Subcutaneous abdominal adipose tissue (tissue), 5 donors: ENCODE measurements around the gene FIGNL1.
A peak's percentile ranks its signal among the peaks of the same experiment; 100 is the strongest.

ENCODE experiments used
- H3K27ac ChIP-seq: one replicate; pipeline ENCODE4 v1.7.0; 2013; ENCODE audit warnings: low read depth, mild to moderate bottlenecking, inconsistent platforms, low read length, moderate library complexity
- H3K27me3 ChIP-seq, 5 donors: one replicate each; pipeline ENCODE4 v1.7.0; 2013; ENCODE audit warnings: low read length in 5 of 5, inconsistent platforms in 1 of 5; ENCODE audit not compliant: control insufficient read depth in 5 of 5, insufficient read depth in 4 of 5
- H3K36me3 ChIP-seq, 5 donors: one replicate each; pipeline ENCODE4 v1.7.0; 2013; ENCODE audit warnings: low read length in 5 of 5; ENCODE audit not compliant: control insufficient read depth in 5 of 5, insufficient read depth in 5 of 5
- H3K4me1 ChIP-seq, 5 donors: one replicate each; pipeline ENCODE4 v1.7.0; 2013; ENCODE audit warnings: low read length in 5 of 5, mild to moderate bottlenecking in 3 of 5, moderate library complexity in 1 of 5; ENCODE audit not compliant: control insufficient read depth in 5 of 5, insufficient read depth in 5 of 5
- H3K4me3 ChIP-seq, 5 donors: one replicate each; pipeline ENCODE4 v1.7.0; 2013; ENCODE audit warnings: low read length in 5 of 5, low read depth in 1 of 5
- H3K9ac ChIP-seq, 5 donors: one replicate each; pipeline ENCODE4 v1.7.0; 2013; ENCODE audit warnings: low read length in 5 of 5, mild to moderate bottlenecking in 4 of 5, moderate library complexity in 3 of 5
- H3K9me3 ChIP-seq, 5 donors: one replicate each; pipeline ENCODE4 v1.7.0; 2013; ENCODE audit warnings: low read length in 5 of 5; ENCODE audit not compliant: control insufficient read depth in 5 of 5
- donor health status: healthy.
- donor health status: healthy.
- donor health status: healthy.
- donor health status: healthy.
- donor health status: healthy.

The FIGNL1 gene

GRCh38 chr7:50418086-50418515 lies 32.0 kb downstream of the FIGNL1 start:
- Histone ChIP-seq H3K9ac (no peak overlapping the region), H3K9me3 (no peaks in the 10 kb centered on the region), H3K27me3 (no peaks in the 10 kb centered on the region), H3K27ac (no peak overlapping the region), H3K36me3 (no peaks in the 10 kb centered on the region), H3K4me3 (no peak overlapping the region), H3K4me1 (peaks cover 0 to 18% (median 0%) of the 10 kb centered on the region in 5 donors)

- Histone ChIP-seq H3K4me3 (peak overlapping the region in 1 of 5 donors; percentile 11), H3K36me3 (no peaks in the 10 kb centered on the region), H3K9ac (peak overlapping the region in 1 of 5 donors; percentile 11), H3K4me1 (peaks cover 0 to 18% (median 0%) of the 10 kb centered on the region in 5 donors), H3K27ac (no peak overlapping the region), H3K27me3 (no peaks in the 10 kb centered on the region), H3K9me3 (no peaks in the 10 kb centered on the region)
These were observed 33.5 kb downstream of the FIGNL1 start for GRCh38 chr7:50416527-50417182.

DNA sequence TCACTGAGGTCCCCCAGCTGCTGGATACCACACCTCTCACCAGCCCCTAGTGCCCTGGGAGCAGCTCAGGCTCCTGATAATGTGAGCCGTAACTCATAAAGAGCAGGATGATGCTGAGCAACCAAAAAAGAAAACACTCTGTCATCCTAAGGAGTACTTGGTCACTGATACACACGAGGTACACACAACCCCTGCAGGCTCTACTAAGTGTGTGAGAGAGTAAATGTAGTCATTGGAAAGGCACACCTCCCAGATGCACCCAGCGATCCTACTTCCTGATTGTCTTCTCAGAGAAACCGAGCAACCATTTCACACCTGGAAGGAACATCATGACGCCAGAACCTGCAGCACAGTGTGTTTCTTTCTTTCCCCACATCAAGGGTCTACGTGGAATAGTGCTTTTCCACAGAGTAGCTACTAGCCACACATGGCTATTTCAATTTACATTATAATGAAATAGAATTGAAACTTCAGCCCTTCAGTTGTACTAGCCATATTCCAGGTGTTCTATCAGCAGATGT lies 34.2 kb downstream of the FIGNL1 start:
- H3K9ac ChIP-seq = no peak overlapping the region
- H3K4me3 ChIP-seq = peak overlapping the region in 1 of 5 donors; percentile 11
- H3K4me1 ChIP-seq = peaks cover 0 to 18% (median 0%) of the 10 kb centered on the region in 5 donors
- H3K36me3 ChIP-seq = no peaks in the 10 kb centered on the region
- no peak overlapping the region for H3K27ac ChIP-seq
- H3K9me3 ChIP-seq = no peaks in the 10 kb centered on the region
- H3K27me3 ChIP-seq = no peaks in the 10 kb centered on the region

- Histone ChIP-seq H3K4me3 (no peak overlapping the region), H3K4me1 (peaks cover 0 to 30% (median 2%) of the 10 kb centered on the region in 5 donors), H3K36me3 (no peaks in the 10 kb centered on the region), H3K9me3 (no peaks in the 10 kb centered on the region), H3K9ac (no peak overlapping the region), H3K27me3 (peaks cover 0 to 3% (median 0%) of the 10 kb centered on the region in 5 donors), H3K27ac (no peak overlapping the region)
These were observed 36.6 kb downstream of the FIGNL1 start for GRCh38 chr7:50413561-50413960.

DNA sequence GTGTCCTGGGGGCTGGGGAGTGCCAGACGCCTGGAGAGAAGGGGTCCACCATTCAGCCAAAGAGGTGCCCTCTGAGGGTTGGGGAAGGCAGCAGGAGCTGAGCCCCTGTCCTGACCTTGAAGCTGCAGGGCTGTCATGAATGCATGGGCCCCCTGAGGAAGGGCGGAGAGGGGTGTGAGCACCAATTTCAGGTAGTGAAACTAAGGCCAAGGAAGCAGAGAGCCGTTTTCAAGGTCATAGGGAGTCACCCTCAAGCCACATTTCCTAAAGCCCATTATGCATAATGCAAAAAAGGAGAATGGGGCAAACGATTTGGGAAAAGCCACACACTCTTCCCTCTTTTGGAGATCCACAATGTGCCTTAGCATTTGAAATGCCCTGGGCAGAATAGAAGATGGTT lies 37.2 kb downstream of the FIGNL1 start:
- H3K4me1 ChIP-seq = peaks cover 0 to 30% (median 2%) of the 10 kb centered on the region in 5 donors
- no peak overlapping the region for H3K27ac ChIP-seq
- H3K9me3 ChIP-seq = no peaks in the 10 kb centered on the region
- H3K4me3 ChIP-seq = no peak overlapping the region
- no peak overlapping the region for H3K9ac ChIP-seq
- H3K36me3 ChIP-seq = no peaks in the 10 kb centered on the region
- H3K27me3 ChIP-seq = peaks cover 0 to 3% (median 0%) of the 10 kb centered on the region in 5 donors

- H3K36me3 ChIP-seq = no peaks in the 10 kb centered on the region
- no peak overlapping the region for H3K9ac ChIP-seq
- H3K27ac ChIP-seq = no peak overlapping the region
- no peaks in the 10 kb centered on the region for H3K9me3 ChIP-seq
- H3K27me3 ChIP-seq = peaks cover 0 to 11% (median 5%) of the 10 kb centered on the region in 5 donors
- H3K4me1 ChIP-seq = peaks cover 0 to 23% (median 2%) of the 10 kb centered on the region in 5 donors
- no peak overlapping the region for H3K4me3 ChIP-seq
These were observed 38.8 kb downstream of the FIGNL1 start for GRCh38 chr7:50411332-50411731.

DNA sequence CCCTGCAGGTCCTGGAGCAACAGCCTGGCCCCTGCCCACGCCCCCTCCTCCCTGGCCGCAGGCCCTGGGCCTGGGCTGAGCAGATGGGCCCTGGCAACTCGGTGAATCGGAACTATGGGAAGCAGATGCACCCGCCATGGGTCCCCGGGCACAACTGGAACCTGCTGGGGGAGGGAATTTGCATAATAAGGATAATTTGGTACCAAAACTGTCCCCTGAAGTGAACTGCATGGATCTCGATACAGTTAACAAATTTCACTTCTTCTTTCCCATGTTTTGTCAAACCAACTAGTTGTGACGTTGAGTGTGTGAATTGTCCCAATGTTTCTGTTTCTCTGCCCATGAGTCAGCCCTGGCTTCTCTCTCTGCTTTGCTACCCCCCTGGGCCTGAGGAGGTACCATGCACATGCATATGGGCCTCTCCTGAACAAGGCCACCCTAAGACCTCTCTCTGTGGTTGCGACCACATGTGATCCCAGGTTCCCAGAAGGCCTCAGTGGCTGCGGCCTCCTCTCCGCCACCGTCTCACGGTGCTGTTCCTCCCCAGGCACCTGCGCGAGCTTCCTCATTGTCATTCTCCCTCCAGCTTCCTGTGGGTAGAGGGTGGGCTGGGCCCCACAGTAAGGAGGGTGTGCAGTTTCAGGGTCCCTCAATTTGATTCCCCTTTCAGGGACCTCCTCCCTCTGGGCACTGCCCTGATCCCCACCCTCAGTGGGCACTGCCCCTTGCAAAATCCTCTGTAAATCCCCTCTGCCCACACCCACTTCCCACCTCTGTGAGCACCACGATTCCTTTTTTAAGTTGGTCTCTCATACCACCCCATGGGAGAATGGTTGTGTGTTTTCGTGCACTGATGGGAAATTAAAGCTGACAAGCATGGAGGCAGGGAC lies 40.0 kb downstream of the FIGNL1 start:
- Histone ChIP-seq H3K4me3 (no peak overlapping the region), H3K27me3 (peaks cover 0 to 13% (median 5%) of the 10 kb centered on the region in 5 donors)

GRCh38 chr7:50406935-50407334 lies 43.2 kb downstream of the FIGNL1 start:
- Histone ChIP-seq H3K9me3 (no peaks in the 10 kb centered on the region), H3K27me3 (peaks cover 0 to 13% (median 5%) of the 10 kb centered on the region in 5 donors), H3K36me3 (no peaks in the 10 kb centered on the region), H3K9ac (no peak overlapping the region), H3K4me1 (peaks cover 0 to 15% (median 0%) of the 10 kb centered on the region in 5 donors), H3K4me3 (no peak overlapping the region), H3K27ac (no peak overlapping the region)

More for the DNA sequence above, 40.0 kb downstream of the FIGNL1 start:
- Histone ChIP-seq H3K9ac (no peak overlapping the region), H3K9me3 (no peaks in the 10 kb centered on the region), H3K27ac (no peak overlapping the region), H3K36me3 (no peaks in the 10 kb centered on the region), H3K4me1 (peaks cover 0 to 15% (median 0%) of the 10 kb centered on the region in 5 donors)

DNA sequence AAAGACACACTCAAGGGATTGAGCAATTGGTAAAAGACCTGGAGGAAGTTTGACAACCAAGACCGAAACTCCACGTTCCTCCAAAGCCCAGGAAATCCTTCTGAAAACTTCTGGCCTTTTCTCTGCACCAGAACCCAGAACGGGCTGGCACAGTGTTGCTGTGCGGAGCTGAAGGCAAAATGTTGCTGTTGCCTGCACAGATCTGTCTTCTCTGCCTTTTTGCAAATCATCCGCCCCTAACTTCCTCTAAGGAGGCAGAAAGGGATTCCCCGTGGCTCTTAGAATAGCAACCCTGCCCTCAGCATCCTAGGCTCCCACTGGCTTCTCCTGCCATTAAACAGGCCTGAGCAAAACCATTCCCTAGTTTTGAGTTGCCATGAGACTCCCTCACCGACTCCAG lies 44.9 kb downstream of the FIGNL1 start:
- Histone ChIP-seq H3K27me3 (peaks cover 0 to 22% (median 11%) of the 10 kb centered on the region in 5 donors), H3K4me1 (peaks cover 0 to 10% (median 0%) of the 10 kb centered on the region in 5 donors), H3K27ac (no peak overlapping the region)

More for the DNA sequence above, 44.9 kb downstream of the FIGNL1 start:
- Histone ChIP-seq H3K36me3 (peaks cover 0 to 6% (median 0%) of the 10 kb centered on the region in 5 donors), H3K9ac (no peak overlapping the region), H3K4me3 (no peak overlapping the region), H3K9me3 (no peaks in the 10 kb centered on the region)
